Progenitor cell of endocrine pancreas (in vitro differentiated cells): ENCODE results near the gene WTIP. TPM values are rescaled to one million over a fixed set of nuclear protein-coding genes. Genes with fewer than 3 reads are reported as not detected.

Source experiments
- DNase-seq: peaks from one replicate; pipeline ENCODE4 v3.0.0; 2021; ENCODE audit warnings: low spot score; ENCODE audit not compliant: unreplicated experiment
- H3K27ac Mint-ChIP-seq: 2 replicates; pipeline ENCODE4 v1.8.0; 2021; ENCODE audit warnings: mild to moderate bottlenecking, moderate library complexity, mixed read lengths
- H3K27me3 Mint-ChIP-seq: 2 replicates; pipeline ENCODE4 v1.8.0; 2021; ENCODE audit warnings: mixed read lengths
- H3K36me3 Mint-ChIP-seq: 2 replicates; pipeline ENCODE4 v1.8.0; 2022; ENCODE audit warnings: mixed read lengths; ENCODE audit not compliant: insufficient read depth
- H3K4me1 Mint-ChIP-seq: 2 replicates; pipeline ENCODE4 v1.8.0; 2021; ENCODE audit warnings: low read depth, mixed read lengths
- H3K4me3 Mint-ChIP-seq: 2 replicates; pipeline ENCODE4 v1.8.0; 2021; ENCODE audit warnings: low read depth, mild to moderate bottlenecking, moderate library complexity, mixed read lengths
- H3K9me3 Mint-ChIP-seq: 2 replicates; pipeline ENCODE4 v1.8.0; 2021; ENCODE audit warnings: low read depth, mixed read lengths
- total RNA-seq: library from RNA; stranded (reverse); gene quantifications from 2 replicates; pipeline ENCODE4 v1.2.1, GENCODE V29; 2021
- TF ChIP-seq, protein P1 (sequence below): fragments of 200-600 bp; sonication (generic); IDR thresholded peaks from one replicate; pipeline ENCODE4 v1.5.0; 2021; ENCODE audit warnings: antibody characterized with exemption, mild to moderate bottlenecking; ENCODE audit not compliant: unreplicated experiment

Gene WTIP
- total RNA-seq, 1 donor from 2014 or later, result 24.4 TPM

DNA sequence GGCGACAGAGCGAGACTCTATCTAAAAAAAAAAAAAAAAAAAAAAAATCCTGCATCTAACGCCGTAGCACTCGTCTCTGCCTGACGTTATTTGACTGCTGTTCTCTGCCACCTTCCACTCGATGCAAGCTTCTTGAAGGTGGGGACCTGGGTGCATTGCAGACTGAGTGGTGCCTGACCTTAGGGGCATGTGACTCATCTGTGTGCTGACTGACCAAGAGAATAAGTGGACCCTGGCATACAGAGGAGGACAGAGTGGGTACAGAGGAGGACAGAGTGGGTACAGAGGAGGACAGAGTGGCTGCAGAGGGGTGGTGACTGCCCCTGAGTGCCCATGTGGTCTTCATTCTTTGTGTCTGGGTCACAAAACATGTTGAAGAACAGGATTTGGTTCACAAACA, 7.6 kb downstream of the WTIP start:
- peaks cover 6% of the 10 kb centered on the region for H3K4me1 Mint-ChIP-seq
- H3K36me3 Mint-ChIP-seq, result peaks cover 14% of the 10 kb centered on the region
- H3K4me3 Mint-ChIP-seq, result no peak overlapping the region
- TF ChIP-seq, protein P1, sequence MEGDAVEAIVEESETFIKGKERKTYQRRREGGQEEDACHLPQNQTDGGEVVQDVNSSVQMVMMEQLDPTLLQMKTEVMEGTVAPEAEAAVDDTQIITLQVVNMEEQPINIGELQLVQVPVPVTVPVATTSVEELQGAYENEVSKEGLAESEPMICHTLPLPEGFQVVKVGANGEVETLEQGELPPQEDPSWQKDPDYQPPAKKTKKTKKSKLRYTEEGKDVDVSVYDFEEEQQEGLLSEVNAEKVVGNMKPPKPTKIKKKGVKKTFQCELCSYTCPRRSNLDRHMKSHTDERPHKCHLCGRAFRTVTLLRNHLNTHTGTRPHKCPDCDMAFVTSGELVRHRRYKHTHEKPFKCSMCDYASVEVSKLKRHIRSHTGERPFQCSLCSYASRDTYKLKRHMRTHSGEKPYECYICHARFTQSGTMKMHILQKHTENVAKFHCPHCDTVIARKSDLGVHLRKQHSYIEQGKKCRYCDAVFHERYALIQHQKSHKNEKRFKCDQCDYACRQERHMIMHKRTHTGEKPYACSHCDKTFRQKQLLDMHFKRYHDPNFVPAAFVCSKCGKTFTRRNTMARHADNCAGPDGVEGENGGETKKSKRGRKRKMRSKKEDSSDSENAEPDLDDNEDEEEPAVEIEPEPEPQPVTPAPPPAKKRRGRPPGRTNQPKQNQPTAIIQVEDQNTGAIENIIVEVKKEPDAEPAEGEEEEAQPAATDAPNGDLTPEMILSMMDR, result no peak
- H3K27me3 Mint-ChIP-seq, result no peaks in the 10 kb centered on the region
- no peak overlapping the region for H3K27ac Mint-ChIP-seq
- no peak for DNase-seq
- H3K9me3 Mint-ChIP-seq, result no peaks in the 10 kb centered on the region

DNA sequence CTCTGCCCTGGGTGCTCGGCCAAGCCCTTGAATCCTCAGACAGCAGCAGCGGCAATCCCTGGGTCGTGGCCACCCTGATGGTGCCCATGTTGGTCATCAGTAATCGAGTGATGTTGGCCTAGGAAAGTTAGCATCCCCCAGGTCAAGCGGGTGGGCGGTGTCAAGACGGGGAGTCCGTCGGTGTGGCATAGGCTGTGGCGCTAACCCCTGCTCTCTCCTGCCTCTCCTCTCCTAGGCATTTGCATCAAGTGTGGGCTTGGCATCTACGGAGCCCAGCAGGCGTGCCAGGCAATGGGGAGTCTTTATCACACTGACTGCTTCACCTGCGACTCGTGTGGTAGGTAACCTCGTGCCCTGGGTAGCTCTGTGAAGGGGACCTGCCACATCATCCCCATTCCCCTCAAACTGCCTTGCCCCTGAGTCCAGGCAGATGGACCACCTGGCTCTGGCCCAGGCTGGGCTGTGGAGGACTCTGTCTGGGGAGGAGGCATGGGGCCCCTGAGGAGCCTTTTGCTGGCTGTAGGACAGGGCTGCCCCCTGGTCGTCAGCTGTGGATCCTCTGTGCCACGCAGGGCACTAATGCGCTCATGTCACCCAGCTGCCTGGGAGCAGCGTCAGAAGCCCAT, 8.7 kb downstream of the WTIP start:
- TF ChIP-seq, protein P1, result no peak
- no peak overlapping the region for H3K4me3 Mint-ChIP-seq
- no peaks in the 10 kb centered on the region for H3K9me3 Mint-ChIP-seq
- peak overlapping the region; percentile 59 for H3K27ac Mint-ChIP-seq
- H3K4me1 Mint-ChIP-seq, result peaks cover 6% of the 10 kb centered on the region
- DNase-seq, result no peak
- H3K36me3 Mint-ChIP-seq, result peaks cover 16% of the 10 kb centered on the region
- no peaks in the 10 kb centered on the region for H3K27me3 Mint-ChIP-seq

DNA sequence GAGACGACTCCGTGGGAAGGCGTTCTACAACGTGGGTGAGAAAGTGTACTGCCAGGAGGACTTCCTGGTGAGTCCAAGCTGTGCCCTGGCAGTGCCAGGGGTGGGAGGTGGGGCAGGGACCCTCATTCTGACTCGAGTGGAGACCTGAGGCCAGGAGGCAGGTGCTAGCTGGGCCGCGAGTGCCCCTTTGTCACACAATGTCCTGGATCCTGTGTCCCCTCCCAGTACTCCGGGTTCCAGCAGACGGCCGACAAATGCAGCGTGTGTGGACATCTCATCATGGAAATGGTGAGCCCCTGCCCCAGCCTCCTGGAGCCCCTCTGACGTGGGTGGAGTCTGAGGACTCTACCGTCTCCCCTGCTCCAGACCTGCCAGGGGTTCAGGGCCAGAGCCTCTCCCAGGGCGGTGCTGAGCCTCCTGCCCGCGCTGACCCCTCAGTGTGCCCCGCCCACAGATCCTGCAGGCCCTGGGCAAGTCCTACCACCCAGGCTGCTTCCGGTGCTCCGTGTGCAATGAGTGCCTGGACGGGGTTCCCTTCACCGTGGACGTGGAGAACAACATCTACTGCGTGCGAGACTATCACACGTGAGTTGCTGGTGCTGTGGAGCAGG, 11.6 kb downstream of the WTIP start:
- Mint-ChIP-seq H3K9me3 (no peaks in the 10 kb centered on the region), H3K4me3 (no peak overlapping the region), H3K27me3 (no peaks in the 10 kb centered on the region), H3K36me3 (peaks cover 19% of the 10 kb centered on the region), H3K27ac (no peak overlapping the region), H3K4me1 (no peaks in the 10 kb centered on the region)
- TF ChIP-seq, protein P1, result no peak
- no peak for DNase-seq

DNA sequence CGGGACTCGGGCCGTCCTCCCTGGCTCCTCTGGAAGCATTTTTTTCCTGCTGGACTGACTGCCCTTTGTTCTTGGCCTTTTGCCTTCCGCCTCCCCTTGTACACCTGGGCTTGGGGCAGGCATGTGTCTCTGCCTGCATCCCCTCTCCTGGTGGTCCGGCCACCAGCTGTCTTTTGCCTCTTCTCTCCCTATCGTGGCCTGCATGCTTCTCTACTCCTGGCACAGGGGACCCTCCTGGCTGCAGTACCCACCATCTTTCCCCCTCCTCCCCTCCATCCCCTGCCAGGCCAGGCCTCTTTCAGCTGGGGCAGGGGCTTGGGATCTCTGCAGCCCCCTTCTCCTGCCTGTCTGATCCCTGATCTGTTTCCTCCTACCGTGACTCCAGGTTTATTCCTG, 12.1 kb downstream of the WTIP start:
- peaks cover 22% of the 10 kb centered on the region for H3K36me3 Mint-ChIP-seq
- TF ChIP-seq, protein P1, result no peak
- DNase-seq, result no peak
- no peaks in the 10 kb centered on the region for H3K4me1 Mint-ChIP-seq
- no peaks in the 10 kb centered on the region for H3K27me3 Mint-ChIP-seq
- H3K27ac Mint-ChIP-seq, result no peak overlapping the region
- no peaks in the 10 kb centered on the region for H3K9me3 Mint-ChIP-seq
- no peak overlapping the region for H3K4me3 Mint-ChIP-seq

DNA sequence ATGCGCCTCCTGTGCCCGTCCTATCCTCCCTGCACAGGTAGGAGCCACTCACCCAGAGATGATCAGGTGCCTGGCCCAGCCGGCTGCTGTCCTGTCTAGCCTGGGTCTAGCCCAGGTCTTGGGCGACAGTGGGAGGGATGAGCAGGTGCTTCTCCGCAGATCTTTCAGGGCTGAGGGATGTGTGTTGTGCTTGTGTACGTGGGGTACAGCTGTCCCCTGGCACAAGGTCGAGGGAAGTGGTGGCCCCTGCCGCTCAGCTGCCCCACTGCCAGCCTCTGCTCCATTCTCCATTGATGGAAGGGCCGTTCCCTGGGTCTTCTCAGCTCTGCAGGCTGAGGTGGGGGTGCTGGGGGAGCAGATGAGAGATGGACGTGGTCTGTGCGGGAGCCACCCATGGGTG, 13.0 kb downstream of the WTIP start:
- peaks cover 22% of the 10 kb centered on the region for H3K36me3 Mint-ChIP-seq
- no peak for DNase-seq

More for the DNA sequence above, 13.0 kb downstream of the WTIP start:
- Mint-ChIP-seq H3K27me3 (no peaks in the 10 kb centered on the region), H3K4me1 (no peaks in the 10 kb centered on the region), H3K9me3 (no peaks in the 10 kb centered on the region), H3K27ac (no peak overlapping the region), H3K4me3 (no peak overlapping the region)
- TF ChIP-seq, protein P1, result no peak
